ENCODE measurements around the gene ALDH8A1.

Gene ALDH8A1

DNA sequence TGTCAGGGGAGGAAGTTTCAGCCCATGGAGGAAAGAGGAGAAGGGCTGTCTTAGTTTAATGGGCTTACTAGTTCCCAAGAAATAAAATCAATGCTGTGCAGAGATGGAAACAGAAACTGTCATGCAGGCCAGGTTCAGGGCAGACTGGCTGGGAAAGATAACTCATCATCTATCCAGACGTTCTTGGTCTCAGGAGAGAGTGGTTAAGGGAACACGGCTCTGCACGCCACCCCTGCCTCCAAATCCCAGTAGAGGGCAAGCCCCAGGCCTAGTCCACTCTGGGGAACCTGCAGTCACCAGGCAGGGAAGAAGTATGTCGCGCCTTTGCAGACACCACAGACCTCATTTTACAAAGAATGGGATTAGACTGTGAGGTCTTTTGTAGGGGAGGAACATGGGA, 12.5 kb downstream of the ALDH8A1 start:
- DNase-seq (ENCODE audit: low spot score) = no peak
- Histone ChIP-seq H3K23ac (ENCODE audit: low read depth, low read length, poor library complexity) (no peak overlapping the region), H3K18ac (ENCODE audit: low read length) (peak overlapping the region; percentile 23), H3K27ac (replicated peaks; ENCODE audit: low read length) (no peak overlapping the region), H3K4me3 (ENCODE audit: low read length in 2 of 2) (no peak overlapping the region), H3K9me3 (replicated peaks in 1 of 2; ENCODE audit: control insufficient read depth in 2 of 2, insufficient read depth in 1 of 2, low read depth in 1 of 2, low read length in 2 of 2) (no peaks in the 10 kb centered on the region), H2AFZ (ENCODE audit: low read length) (peak overlapping the region; percentile 17), H2BK15ac (ENCODE audit: low read length) (no peak overlapping the region), H2BK120ac (ENCODE audit: low read depth, low read length) (no peak overlapping the region), H2BK5ac (ENCODE audit: low read length) (no peak overlapping the region), H2AK5ac (ENCODE audit: low read depth, low read length) (no peak overlapping the region), H3K79me1 (ENCODE audit: low read depth, low read length) (no peaks in the 10 kb centered on the region), H4K91ac (ENCODE audit: low read depth, low read length, poor library complexity) (no peak overlapping the region), H4K8ac (ENCODE audit: low read depth, low read length) (no peak overlapping the region), H2BK12ac (ENCODE audit: low read length) (no peak overlapping the region), H3K9ac (ENCODE audit: low read depth, low read length, poor library complexity) (peak overlapping the region; percentile 5), H3K14ac (ENCODE audit: low read length) (no peak overlapping the region), H3K36me3 (replicated peaks in 1 of 2; ENCODE audit: control insufficient read depth in 2 of 2, insufficient read depth in 2 of 2, low read length in 2 of 2) (no peaks in the 10 kb centered on the region), H3K27me3 (ENCODE audit: control insufficient read depth in 3 of 3, insufficient read depth in 3 of 3, low read depth in 1 of 3, low read length in 3 of 3) (no peaks in the 10 kb centered on the region), H3K4me2 (ENCODE audit: insufficient read depth, low read length, poor library complexity, severe bottlenecking) (no peak overlapping the region), H3K4me1 (ENCODE audit: control insufficient read depth in 2 of 2, insufficient read depth in 1 of 2, low read depth in 1 of 2, low read length in 2 of 2) (no peaks in the 10 kb centered on the region), H3K4ac (ENCODE audit: low read length) (no peak overlapping the region)
- WGBS, 2 donors (ENCODE audit: extremely low coverage in 2 of 2, insufficient read length in 2 of 2, insufficient replicate concordance in 1 of 2) = no CpG with 5 or more reads among the region's 5 CpGs

DNA sequence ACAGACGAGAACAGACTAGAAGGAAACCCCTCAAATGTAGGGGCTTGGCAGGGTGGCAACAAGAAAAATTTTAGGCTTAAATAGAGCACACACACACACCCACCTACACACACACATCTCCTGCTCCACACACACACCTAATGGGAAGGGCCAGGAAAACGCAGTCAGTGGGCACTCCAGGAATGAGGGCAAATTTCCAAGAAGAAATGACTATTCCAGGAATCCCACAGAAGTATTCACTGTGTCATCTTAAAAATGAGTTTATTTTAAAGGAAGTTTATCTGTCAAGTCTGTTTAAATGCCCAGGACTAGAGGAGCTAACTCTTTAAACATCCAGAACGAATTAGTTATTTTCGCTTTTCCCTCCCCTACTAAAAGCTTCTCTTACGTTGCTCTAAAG, 13.0 kb downstream of the ALDH8A1 start:
- DNase-seq (ENCODE audit: low spot score) = no peak
- no CpG with 5 or more reads among the region's 5 CpGs for WGBS, 2 donors (ENCODE audit: extremely low coverage in 2 of 2, insufficient read length in 2 of 2, insufficient replicate concordance in 1 of 2)

DNA sequence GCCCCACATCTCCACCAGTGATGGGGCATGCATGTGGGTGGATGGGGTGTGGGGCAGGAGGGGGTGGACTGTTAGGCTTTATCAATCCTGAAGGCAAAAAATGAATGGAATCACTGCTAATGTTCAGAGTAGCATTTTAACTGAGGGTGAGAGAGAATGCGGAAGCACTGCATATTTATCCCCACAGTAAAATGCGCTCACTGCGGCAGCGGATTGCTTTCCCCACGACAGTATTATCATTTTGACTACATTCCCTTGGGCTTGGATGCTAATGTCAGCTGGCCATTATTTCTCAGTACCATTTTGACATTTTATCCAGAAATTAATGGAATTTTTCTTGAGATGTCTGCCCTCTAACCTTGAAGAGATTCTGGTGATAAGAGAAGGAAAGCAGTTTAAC, 13.4 kb downstream of the ALDH8A1 start:
- Histone ChIP-seq H3K36me3 (replicated peaks in 1 of 2; ENCODE audit: control insufficient read depth in 2 of 2, insufficient read depth in 2 of 2, low read length in 2 of 2) (no peaks in the 10 kb centered on the region), H2BK15ac (ENCODE audit: low read length) (no peak overlapping the region), H3K9ac (ENCODE audit: low read depth, low read length, poor library complexity) (no peak overlapping the region), H3K18ac (ENCODE audit: low read length) (no peak overlapping the region), H3K4me1 (ENCODE audit: control insufficient read depth in 2 of 2, insufficient read depth in 1 of 2, low read depth in 1 of 2, low read length in 2 of 2) (no peaks in the 10 kb centered on the region), H2BK120ac (ENCODE audit: low read depth, low read length) (no peak overlapping the region), H3K4me2 (ENCODE audit: insufficient read depth, low read length, poor library complexity, severe bottlenecking) (no peak overlapping the region), H3K9me3 (replicated peaks in 1 of 2; ENCODE audit: control insufficient read depth in 2 of 2, insufficient read depth in 1 of 2, low read depth in 1 of 2, low read length in 2 of 2) (no peaks in the 10 kb centered on the region), H2AFZ (ENCODE audit: low read length) (no peak overlapping the region), H3K4me3 (ENCODE audit: low read length in 2 of 2) (no peak overlapping the region), H3K27me3 (ENCODE audit: control insufficient read depth in 3 of 3, insufficient read depth in 3 of 3, low read depth in 1 of 3, low read length in 3 of 3) (no peaks in the 10 kb centered on the region), H2AK5ac (ENCODE audit: low read depth, low read length) (no peak overlapping the region), H3K14ac (ENCODE audit: low read length) (no peak overlapping the region), H4K91ac (ENCODE audit: low read depth, low read length, poor library complexity) (no peak overlapping the region), H3K4ac (ENCODE audit: low read length) (no peak overlapping the region), H3K27ac (replicated peaks; ENCODE audit: low read length) (no peak overlapping the region), H2BK12ac (ENCODE audit: low read length) (no peak overlapping the region), H4K8ac (ENCODE audit: low read depth, low read length) (no peak overlapping the region), H2BK5ac (ENCODE audit: low read length) (no peak overlapping the region), H3K23ac (ENCODE audit: low read depth, low read length, poor library complexity) (no peak overlapping the region), H3K79me1 (ENCODE audit: low read depth, low read length) (no peaks in the 10 kb centered on the region)
- no peak for DNase-seq (ENCODE audit: low spot score)
- no CpG with 5 or more reads among the region's 5 CpGs for WGBS, 2 donors (ENCODE audit: extremely low coverage in 2 of 2, insufficient read length in 2 of 2, insufficient replicate concordance in 1 of 2)

More for the DNA sequence above, 13.0 kb downstream of the ALDH8A1 start:
- H3K36me3 ChIP-seq (replicated peaks in 1 of 2; ENCODE audit: control insufficient read depth in 2 of 2, insufficient read depth in 2 of 2, low read length in 2 of 2) = no peaks in the 10 kb centered on the region
- no peak overlapping the region for H3K27ac ChIP-seq (replicated peaks; ENCODE audit: low read length)
- no peak overlapping the region for H2BK120ac ChIP-seq (ENCODE audit: low read depth, low read length)
- H3K27me3 ChIP-seq (ENCODE audit: control insufficient read depth in 3 of 3, insufficient read depth in 3 of 3, low read depth in 1 of 3, low read length in 3 of 3) = no peaks in the 10 kb centered on the region
- H4K8ac ChIP-seq (ENCODE audit: low read depth, low read length) = no peak overlapping the region
- no peak overlapping the region for H3K9ac ChIP-seq (ENCODE audit: low read depth, low read length, poor library complexity)
- no peak overlapping the region for H3K4me3 ChIP-seq (ENCODE audit: low read length in 2 of 2)
- no peaks in the 10 kb centered on the region for H3K4me1 ChIP-seq (ENCODE audit: control insufficient read depth in 2 of 2, insufficient read depth in 1 of 2, low read depth in 1 of 2, low read length in 2 of 2)
- no peak overlapping the region for H4K91ac ChIP-seq (ENCODE audit: low read depth, low read length, poor library complexity)
- H2AK5ac ChIP-seq (ENCODE audit: low read depth, low read length) = no peak overlapping the region
- no peaks in the 10 kb centered on the region for H3K9me3 ChIP-seq (replicated peaks in 1 of 2; ENCODE audit: control insufficient read depth in 2 of 2, insufficient read depth in 1 of 2, low read depth in 1 of 2, low read length in 2 of 2)
- no peaks in the 10 kb centered on the region for H3K79me1 ChIP-seq (ENCODE audit: low read depth, low read length)
- H3K14ac ChIP-seq (ENCODE audit: low read length) = no peak overlapping the region
- no peak overlapping the region for H3K23ac ChIP-seq (ENCODE audit: low read depth, low read length, poor library complexity)
- peak overlapping the region; percentile 17 for H2AFZ ChIP-seq (ENCODE audit: low read length)
- no peak overlapping the region for H2BK5ac ChIP-seq (ENCODE audit: low read length)
- no peak overlapping the region for H2BK12ac ChIP-seq (ENCODE audit: low read length)
- H2BK15ac ChIP-seq (ENCODE audit: low read length) = no peak overlapping the region
- no peak overlapping the region for H3K4ac ChIP-seq (ENCODE audit: low read length)
- no peak overlapping the region for H3K18ac ChIP-seq (ENCODE audit: low read length)
- H3K4me2 ChIP-seq (ENCODE audit: insufficient read depth, low read length, poor library complexity, severe bottlenecking) = no peak overlapping the region

DNA sequence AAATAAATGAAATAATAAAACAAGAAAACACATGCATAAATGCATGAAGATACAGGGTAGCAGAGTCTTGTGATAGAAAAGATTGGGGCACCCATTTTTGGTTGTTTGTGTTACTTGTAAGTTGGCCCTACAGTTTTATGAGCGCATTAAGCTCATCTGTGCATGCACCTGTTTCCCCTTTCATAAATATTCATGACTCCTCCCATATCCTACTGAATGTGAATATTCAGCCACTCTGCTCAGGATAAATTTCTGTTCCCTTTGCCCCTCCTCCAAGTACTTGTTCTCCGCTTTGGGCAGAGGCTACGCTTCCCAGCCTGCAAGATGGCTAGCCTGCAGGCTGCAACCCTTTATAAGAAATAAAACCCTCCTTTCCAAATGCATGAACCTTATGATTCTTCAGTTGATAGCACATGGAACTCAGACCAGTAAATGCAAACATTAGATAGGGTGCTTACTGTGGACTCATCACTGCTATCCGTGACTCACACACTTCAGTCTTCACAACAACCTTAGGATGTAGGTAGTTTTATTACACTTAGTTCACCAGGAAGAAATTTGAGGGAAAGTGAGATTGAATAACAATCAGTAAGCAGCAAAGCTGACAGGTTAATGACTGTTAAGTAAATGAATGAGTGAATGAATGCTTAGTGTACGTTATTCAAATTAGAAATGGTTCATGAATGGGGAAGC, 15.0 kb downstream of the ALDH8A1 start:
- no peak overlapping the region for H3K14ac ChIP-seq (ENCODE audit: low read length)
- H3K27ac ChIP-seq (replicated peaks; ENCODE audit: low read length) = no peak overlapping the region
- H3K27me3 ChIP-seq (ENCODE audit: control insufficient read depth in 3 of 3, insufficient read depth in 3 of 3, low read depth in 1 of 3, low read length in 3 of 3) = no peaks in the 10 kb centered on the region
- no peak overlapping the region for H2BK12ac ChIP-seq (ENCODE audit: low read length)
- no peak overlapping the region for H2BK15ac ChIP-seq (ENCODE audit: low read length)
- H3K18ac ChIP-seq (ENCODE audit: low read length) = no peak overlapping the region
- H3K9ac ChIP-seq (ENCODE audit: low read depth, low read length, poor library complexity) = no peak overlapping the region
- no peak overlapping the region for H2BK120ac ChIP-seq (ENCODE audit: low read depth, low read length)
- no peak overlapping the region for H3K4me3 ChIP-seq (ENCODE audit: low read length in 2 of 2)
- no peak overlapping the region for H4K8ac ChIP-seq (ENCODE audit: low read depth, low read length)
- H3K79me1 ChIP-seq (ENCODE audit: low read depth, low read length) = no peaks in the 10 kb centered on the region
- H3K4ac ChIP-seq (ENCODE audit: low read length) = no peak overlapping the region
- H3K4me1 ChIP-seq (ENCODE audit: control insufficient read depth in 2 of 2, insufficient read depth in 1 of 2, low read depth in 1 of 2, low read length in 2 of 2) = no peaks in the 10 kb centered on the region
- no peak for DNase-seq (ENCODE audit: low spot score)
- no peak overlapping the region for H2AFZ ChIP-seq (ENCODE audit: low read length)
- H3K36me3 ChIP-seq (replicated peaks in 1 of 2; ENCODE audit: control insufficient read depth in 2 of 2, insufficient read depth in 2 of 2, low read length in 2 of 2) = no peaks in the 10 kb centered on the region
- no CpG with 5 or more reads among the region's 5 CpGs for WGBS, 2 donors (ENCODE audit: extremely low coverage in 2 of 2, insufficient read length in 2 of 2, insufficient replicate concordance in 1 of 2)
- H3K9me3 ChIP-seq (replicated peaks in 1 of 2; ENCODE audit: control insufficient read depth in 2 of 2, insufficient read depth in 1 of 2, low read depth in 1 of 2, low read length in 2 of 2) = no peaks in the 10 kb centered on the region
- H2BK5ac ChIP-seq (ENCODE audit: low read length) = no peak overlapping the region
- no peak overlapping the region for H2AK5ac ChIP-seq (ENCODE audit: low read depth, low read length)
- no peak overlapping the region for H4K91ac ChIP-seq (ENCODE audit: low read depth, low read length, poor library complexity)
- H3K23ac ChIP-seq (ENCODE audit: low read depth, low read length, poor library complexity) = no peak overlapping the region
- no peak overlapping the region for H3K4me2 ChIP-seq (ENCODE audit: insufficient read depth, low read length, poor library complexity, severe bottlenecking)
